Keratinocyte (primary cell): ENCODE measurements around the gene SPATA31D3. TPM values are rescaled to one million over a fixed set of nuclear protein-coding genes. Genes with fewer than 3 reads are reported as not detected.

Source experiments
- DNase-seq: peaks from one replicate; pipeline ENCODE4 v3.0.0-alpha.2; 2011; ENCODE audit warnings: low read depth, missing footprints, low spot score
- FAIRE-seq: peaks from 2 replicates; lab custom pipeline; 2011; peaks lifted over from hg19 to GRCh38; lab: Jason Lieb, UNC
- H2AFZ ChIP-seq: 2 replicates; pipeline ENCODE4 v1.6.0; 2012; ENCODE audit warnings: low read length, control low read depth, inconsistent platforms; ENCODE audit not compliant: control insufficient read depth
- H3K27ac ChIP-seq: 2 replicates; pipeline ENCODE4 v1.5.1; 2011; ENCODE audit warnings: low read length; ENCODE audit not compliant: control insufficient read depth, insufficient read depth
- H3K27me3 ChIP-seq: 3 replicates; pipeline ENCODE4 v1.6.0; 2011; ENCODE audit warnings: low read length; ENCODE audit not compliant: control insufficient read depth, insufficient read depth; ENCODE audit errors: extremely low read depth
- H3K36me3 ChIP-seq, 2 experiments: 2 replicates in 1 of 2; 3 replicates in 1 of 2; pipeline ENCODE4 v1.5.1; 2011; ENCODE audit warnings: low read length in 2 of 2, mild to moderate bottlenecking in 1 of 2; ENCODE audit not compliant: control insufficient read depth in 2 of 2, insufficient read depth in 2 of 2; ENCODE audit errors: extremely low read depth in 1 of 2
- H3K4me1 ChIP-seq: 3 replicates; pipeline ENCODE4 v1.5.1; 2011; ENCODE audit warnings: low read length; ENCODE audit not compliant: control insufficient read depth, insufficient read depth; ENCODE audit errors: extremely low read depth
- H3K4me2 ChIP-seq: 3 replicates; pipeline ENCODE4 v1.6.0; 2011; ENCODE audit warnings: low read depth, low read length; ENCODE audit not compliant: control insufficient read depth, insufficient read depth; ENCODE audit errors: extremely low read depth
- H3K4me3 ChIP-seq, 3 experiments: fragments of 200-600 bp in 1 of 3; sonication (generic) in 1 of 3; 2 replicates in 2 of 3; 3 replicates in 1 of 3; pipeline ENCODE4 v1.5.1; 2011 to 2016; ENCODE audit warnings: low read length in 3 of 3, mild to moderate bottlenecking in 3 of 3, control low read depth in 2 of 3, inconsistent platforms in 1 of 3, low read depth in 1 of 3, mixed read lengths in 1 of 3, mixed run types in 1 of 3, moderate library complexity in 1 of 3; ENCODE audit not compliant: control insufficient read depth in 2 of 3, insufficient read depth in 2 of 3; ENCODE audit errors: extremely low read depth in 1 of 3
- H3K79me2 ChIP-seq: 2 replicates; pipeline ENCODE4 v1.6.0; 2012; ENCODE audit warnings: low read length; ENCODE audit not compliant: control insufficient read depth, insufficient read depth
- H3K9ac ChIP-seq: 3 replicates; pipeline ENCODE4 v1.6.0; 2011; ENCODE audit warnings: low read length; ENCODE audit not compliant: control insufficient read depth, insufficient read depth; ENCODE audit errors: extremely low read depth
- H3K9me1 ChIP-seq: 3 replicates; pipeline ENCODE4 v1.6.0; 2011; ENCODE audit warnings: low read length; ENCODE audit not compliant: control insufficient read depth, insufficient read depth; ENCODE audit errors: extremely low read depth
- H3K9me3 ChIP-seq: 2 replicates; pipeline ENCODE4 v1.5.1; 2012; ENCODE audit warnings: low read depth, low read length; ENCODE audit not compliant: control insufficient read depth
- H4K20me1 ChIP-seq: 3 replicates; pipeline ENCODE4 v1.6.0; 2011; ENCODE audit warnings: low read length; ENCODE audit not compliant: control insufficient read depth, insufficient read depth; ENCODE audit errors: extremely low read depth
- CTCF ChIP-seq, 3 experiments: IDR thresholded peaks in 1 of 3; conservative IDR thresholded peaks in 1 of 3; optimal IDR thresholded peaks in 1 of 3; 2 replicates in 2 of 3; 3 replicates in 1 of 3; pipeline versions ENCODE3 to v1.5.1; 2011; ENCODE audit warnings: low read length in 3 of 3, mild to moderate bottlenecking in 3 of 3, moderate library complexity in 2 of 3, control low read depth in 1 of 3, inconsistent platforms in 1 of 3; ENCODE audit not compliant: insufficient read depth in 2 of 3; ENCODE audit errors: extremely low read depth in 1 of 3
- EZH2 ChIP-seq: IDR thresholded peaks from one replicate; pipeline ENCODE4 v1.6.1; 2012; ENCODE audit warnings: inconsistent platforms, mild to moderate bottlenecking, low read length, moderate library complexity
- dilution Hi-C: fragments of 300-500 bp; cut with MboI; formaldehyde crosslinking; loops from one replicate; pipeline ENCODE4 v1.7.0; 2020; ENCODE audit warnings: low sequenced_read_pairs; ENCODE audit not compliant: extremely low pct_ligation_motif_present
- polyA plus RNA-seq, 5 experiments: library from polyadenylated mRNA; depleted of rRNA in 3 of 5; stranded (reverse) in 3 of 5; stranded (forward) in 1 of 5; unstranded in 1 of 5; fragments of >200 nt; gene quantifications; 1 replicate in 1 of 5; 2 replicates in 3 of 5; 3 replicates in 1 of 5; pipeline versions ENCODE4 v1.2.1 to v1.2.3, GENCODE V29; 2011 to 2012; ENCODE audit warnings: missing spikeins in 2 of 5, low read depth in 1 of 5, low replicate concordance in 1 of 5

The SPATA31D3 gene
- polyA plus RNA-seq, 1 donor (not counting 4 experiments of a cell fraction or from before 2014, with no cell fraction given), result not detected

- TF ChIP-seq CTCF (optimal IDR thresholded peaks at IDR 0.05 in 1 of 3, IDR thresholded peaks at IDR 0.05 in 1 of 3, conservative IDR thresholded peaks at IDR 0.05 in 1 of 3; ENCODE audit: extremely low read depth in 1 of 3, insufficient read depth in 2 of 3, low read length in 3 of 3) (no peak), EZH2 (no peak)
- Histone ChIP-seq H3K4me1 (peaks cover 5% of the 10 kb centered on the region), H4K20me1 (no peaks in the 10 kb centered on the region), H3K4me2 (no peak overlapping the region), H3K27ac (no peak overlapping the region), H3K9me1 (no peaks in the 10 kb centered on the region), H2AFZ (no peak overlapping the region), H3K27me3 (no peaks in the 10 kb centered on the region), H3K79me2 (no peaks in the 10 kb centered on the region), H3K9ac (no peak overlapping the region), H3K9me3 (no peaks in the 10 kb centered on the region), H3K36me3 (no peaks in the 10 kb centered on the region), H3K4me3 (no peak overlapping the region)
- dilution Hi-C loops, result no loop called here
- DNase-seq (no peak), FAIRE-seq (peak; percentile 43)
Observed at GRCh38 chr9:81902626-81903025, 40.7 kb upstream of the SPATA31D3 start.

- Histone ChIP-seq H3K9me1 (no peaks in the 10 kb centered on the region), H2AFZ (no peak overlapping the region), H3K79me2 (no peaks in the 10 kb centered on the region), H3K27ac (no peak overlapping the region), H3K4me1 (peaks cover 5% of the 10 kb centered on the region), H4K20me1 (no peaks in the 10 kb centered on the region), H3K36me3 (no peaks in the 10 kb centered on the region), H3K27me3 (no peaks in the 10 kb centered on the region), H3K9ac (no peak overlapping the region), H3K4me3 (no peak overlapping the region), H3K9me3 (no peaks in the 10 kb centered on the region), H3K4me2 (no peak overlapping the region)
- dilution Hi-C loops, result no loop called here
- no peak for FAIRE-seq
- TF ChIP-seq EZH2 (no peak), CTCF (optimal IDR thresholded peaks at IDR 0.05 in 1 of 3, IDR thresholded peaks at IDR 0.05 in 1 of 3, conservative IDR thresholded peaks at IDR 0.05 in 1 of 3; ENCODE audit: extremely low read depth in 1 of 3, insufficient read depth in 2 of 3, low read length in 3 of 3) (no peak)
- DNase-seq, result no peak
Observed at GRCh38 chr9:81906671-81907070, 36.6 kb upstream of the SPATA31D3 start.
